Endothelial cell of umbilical vein (primary cell): ENCODE data around the gene HS3ST1. TPM values are rescaled to one million over a fixed set of nuclear protein-coding genes. Genes with fewer than 3 reads are reported as not detected.

Experiments
- BruUV-seq: library from RNA; stranded (reverse); fragments of 400-500 nt; replicated peaks from 2 replicates; lab custom pipeline; 2021; lab: Mats Ljungman, UMichigan
- CTCF ChIA-PET: fragments of 300-600, 350-600 bp; sonication (Branson Sonifier 250); formaldehyde crosslinking; loops from one replicate; lab custom pipeline; 2021; ENCODE audit warnings: antibody characterized with exemption, inconsistent platforms; lab: Charles Lee
- POLR2A ChIA-PET: fragments of 300-600, 350-600 bp; sonication (Branson Sonifier 250); formaldehyde crosslinking; loops from one replicate; lab custom pipeline; 2021; ENCODE audit warnings: antibody characterized with exemption, inconsistent platforms; lab: Charles Lee
- DNase-seq: peaks from one replicate; pipeline ENCODE4 v3.0.0-alpha.2; 2011; ENCODE audit warnings: low read depth, low spot score
- FAIRE-seq: peaks from 2 replicates; lab custom pipeline; 2011; peaks lifted over from hg19 to GRCh38; lab: Jason Lieb, UNC
- H2AFZ ChIP-seq: 2 replicates; pipeline ENCODE4 v1.6.0; 2012; ENCODE audit warnings: low read depth, low read length, control low read depth, inconsistent platforms
- H3K27ac ChIP-seq: 2 replicates; pipeline ENCODE4 v1.5.1; 2011; ENCODE audit warnings: low read depth, mild to moderate bottlenecking, control low read depth, low read length, moderate library complexity; ENCODE audit not compliant: insufficient read depth
- H3K27me3 ChIP-seq, 2 experiments: 2 replicates each; pipeline versions ENCODE4 v1.6.0 to v1.6.1; 2011; ENCODE audit warnings: low read length in 2 of 2, mixed read lengths in 1 of 2; ENCODE audit not compliant: control insufficient read depth in 2 of 2, insufficient read depth in 2 of 2
- H3K36me3 ChIP-seq, 2 experiments: 2 replicates in 1 of 2; 3 replicates in 1 of 2; pipeline ENCODE4 v1.5.1; 2011; ENCODE audit warnings: low read length in 2 of 2, mild to moderate bottlenecking in 1 of 2, moderate library complexity in 1 of 2; ENCODE audit not compliant: control insufficient read depth in 2 of 2, insufficient read depth in 2 of 2; ENCODE audit errors: extremely low read depth in 1 of 2
- H3K4me1 ChIP-seq: 3 replicates; pipeline ENCODE4 v1.5.1; 2011; ENCODE audit warnings: mild to moderate bottlenecking, low read length; ENCODE audit not compliant: control insufficient read depth, insufficient read depth; ENCODE audit errors: extremely low read depth
- H3K4me2 ChIP-seq: 2 replicates; pipeline ENCODE4 v1.6.1; 2011; ENCODE audit warnings: low read length, control low read depth, mixed read lengths; ENCODE audit not compliant: insufficient read depth
- H3K4me3 ChIP-seq, 3 experiments: fragments of 200-600 bp in 1 of 3; sonication (generic), shearing (Covaris generic) in 1 of 3; replicated peaks in 1 of 3; 2 replicates each; pipeline ENCODE4 v1.5.1; 2011 to 2016; ENCODE audit warnings: control low read depth in 3 of 3, low read length in 3 of 3, mild to moderate bottlenecking in 2 of 3, inconsistent platforms in 1 of 3, low read depth in 1 of 3, moderate library complexity in 1 of 3; ENCODE audit not compliant: insufficient read depth in 1 of 3
- H3K79me2 ChIP-seq: 2 replicates; pipeline ENCODE4 v1.6.0; 2012; ENCODE audit warnings: low read length, inconsistent platforms; ENCODE audit not compliant: control insufficient read depth, insufficient read depth
- H3K9ac ChIP-seq: replicated peaks from 2 replicates; pipeline ENCODE3; 2011; ENCODE audit warnings: low read length, control low read depth; ENCODE audit not compliant: insufficient read depth; ENCODE audit errors: extremely low read depth
- H3K9me1 ChIP-seq: replicated peaks from 3 replicates; pipeline ENCODE4 v1.6.0; 2011; ENCODE audit warnings: mild to moderate bottlenecking, low read length; ENCODE audit not compliant: control insufficient read depth, insufficient read depth; ENCODE audit errors: extremely low read depth
- H3K9me3 ChIP-seq: replicated peaks from 2 replicates; pipeline ENCODE4 v1.5.1; 2012; ENCODE audit warnings: low read length, inconsistent platforms; ENCODE audit not compliant: control insufficient read depth, insufficient read depth
- H4K20me1 ChIP-seq: replicated peaks from 2 replicates; pipeline ENCODE3; 2011; ENCODE audit warnings: mild to moderate bottlenecking, low read length; ENCODE audit not compliant: control insufficient read depth, insufficient read depth; ENCODE audit errors: extremely low read depth
- CTCF ChIP-seq, 2 donors: IDR thresholded peaks; 1 replicate in 1 of 2; 2 replicates in 1 of 2; pipeline ENCODE4 v1.5.1; 2011; ENCODE audit warnings: low read length in 2 of 2, mild to moderate bottlenecking in 2 of 2, moderate library complexity in 2 of 2, control low read depth in 1 of 2, inconsistent platforms in 1 of 2, low read depth in 1 of 2; ENCODE audit not compliant: insufficient read depth in 1 of 2; ENCODE audit errors: extremely low read depth in 1 of 2
- EZH2 ChIP-seq: IDR thresholded peaks from 2 replicates; pipeline ENCODE4 v1.6.1; 2012; ENCODE audit warnings: borderline replicate concordance, low read depth, mild to moderate bottlenecking, moderate library complexity, low read length, inconsistent platforms; ENCODE audit not compliant: severe bottlenecking
- FOS ChIP-seq: IDR thresholded peaks from 2 replicates; pipeline ENCODE4 v1.6.1; 2011; ENCODE audit warnings: mild to moderate bottlenecking, low read length, moderate library complexity, borderline replicate concordance; ENCODE audit not compliant: insufficient read depth
- GATA2 ChIP-seq: IDR thresholded peaks from 2 replicates; pipeline ENCODE4 v1.7.0; 2011; ENCODE audit warnings: low read depth, mild to moderate bottlenecking, moderate library complexity, mixed read lengths, low read length; ENCODE audit not compliant: insufficient read length, insufficient read depth
- JUN ChIP-seq: IDR thresholded peaks from 2 replicates; pipeline ENCODE4 v1.6.1; 2011; ENCODE audit warnings: borderline replicate concordance, low read depth; ENCODE audit not compliant: insufficient read length, insufficient read depth
- MAX ChIP-seq: IDR thresholded peaks from 2 replicates; pipeline ENCODE4 v1.6.1; 2011; ENCODE audit not compliant: insufficient read depth, insufficient read length
- MYC ChIP-seq: IDR thresholded peaks from one replicate; pipeline ENCODE4 v1.6.1; 2011; ENCODE audit warnings: mild to moderate bottlenecking, low read depth, low read length
- POLR2A ChIP-seq: IDR thresholded peaks from 2 replicates; pipeline ENCODE4 v1.6.1; 2012; ENCODE audit warnings: low read depth, mild to moderate bottlenecking, control low read depth, low read length
- POLR2AphosphoS5 ChIP-seq: IDR thresholded peaks from 2 replicates; pipeline ENCODE4 v1.6.1; 2012; ENCODE audit warnings: low read depth, mild to moderate bottlenecking, control low read depth, low read length, moderate library complexity; ENCODE audit not compliant: insufficient read depth
- dilution Hi-C: fragments of 300-500 bp; cut with MboI; formaldehyde crosslinking; loops from one replicate; pipeline ENCODE4 v1.15.0; 2019; ENCODE audit warnings: low sequenced_read_pairs; ENCODE audit not compliant: extremely low pct_ligation_motif_present
- intact Hi-C: fragments of 100-400 bp; cut with micrococcal nuclease; formaldehyde crosslinking; loops from one replicate; pipeline ENCODE4 v1.10.0; 2022
- polyA plus RNA-seq, 4 experiments: library from polyadenylated mRNA; depleted of rRNA in 3 of 4; stranded (reverse) in 3 of 4; unstranded in 1 of 4; fragments of >200 nt; gene quantifications; 2 replicates each; pipeline versions ENCODE4 v1.2.1 to v1.2.3, GENCODE V29; 2011 to 2012; ENCODE audit warnings: missing spikeins in 1 of 4
- total RNA-seq: library from RNA; stranded (reverse); gene quantifications from 2 replicates; pipeline ENCODE4 v1.2.3, GENCODE V29; 2021

The HS3ST1 gene
- total and polyA plus RNA-seq, 2 donors (not counting 3 experiments of a cell fraction or from before 2014, with no cell fraction given) = 0.14 to 1.3 TPM

GRCh38 chr4:11376571-11376970, 52.1 kb downstream of the HS3ST1 start:
- H3K9ac ChIP-seq = no peak overlapping the region
- CTCF ChIA-PET = interaction anchor here (1.3 kb wide), 1 partner anchor 10 kb away, joined by 3 read pairs; no protein-coding TSS in a partner anchor
- POLR2A ChIA-PET = no interaction called here
- no peak for TF ChIP-seq GATA2
- TF ChIP-seq EZH2 = no peak
- no peak for TF ChIP-seq MAX
- TF ChIP-seq MYC = no peak
- no peak for TF ChIP-seq POLR2A
- TF ChIP-seq JUN = no peak
- no peak for TF ChIP-seq FOS
- no peak for TF ChIP-seq CTCF (IDR thresholded peaks at IDR 0.05; ENCODE audit: extremely low read depth in 1 of 2, insufficient read depth in 1 of 2, low read depth in 1 of 2, low read length in 2 of 2)
- TF ChIP-seq POLR2AphosphoS5 = no peak
- H3K27ac ChIP-seq = no peak overlapping the region
- no peak overlapping the region for H3K4me2 ChIP-seq
- H3K79me2 ChIP-seq = no peaks in the 10 kb centered on the region
- H3K27me3 ChIP-seq = no peaks in the 10 kb centered on the region
- no TSS peak for BruUV-seq
- H3K36me3 ChIP-seq = no peaks in the 10 kb centered on the region
- dilution Hi-C loops (no loop called here), intact Hi-C loops (no loop called here)
- H3K9me1 ChIP-seq = no peaks in the 10 kb centered on the region
- no peak overlapping the region for H2AFZ ChIP-seq
- no peak overlapping the region for H3K4me3 ChIP-seq
- H4K20me1 ChIP-seq = no peaks in the 10 kb centered on the region
- H3K9me3 ChIP-seq = no peaks in the 10 kb centered on the region
- no peak for DNase-seq
- no peak for FAIRE-seq
- H3K4me1 ChIP-seq = no peaks in the 10 kb centered on the region
